ENCODE data around the gene CAST. TPM values are rescaled to one million over a fixed set of nuclear protein-coding genes. Genes with fewer than 3 reads are reported as not detected.

CAST gene
- total RNA-seq, 1 donor from 2014 or later = 13.4 TPM

DNA sequence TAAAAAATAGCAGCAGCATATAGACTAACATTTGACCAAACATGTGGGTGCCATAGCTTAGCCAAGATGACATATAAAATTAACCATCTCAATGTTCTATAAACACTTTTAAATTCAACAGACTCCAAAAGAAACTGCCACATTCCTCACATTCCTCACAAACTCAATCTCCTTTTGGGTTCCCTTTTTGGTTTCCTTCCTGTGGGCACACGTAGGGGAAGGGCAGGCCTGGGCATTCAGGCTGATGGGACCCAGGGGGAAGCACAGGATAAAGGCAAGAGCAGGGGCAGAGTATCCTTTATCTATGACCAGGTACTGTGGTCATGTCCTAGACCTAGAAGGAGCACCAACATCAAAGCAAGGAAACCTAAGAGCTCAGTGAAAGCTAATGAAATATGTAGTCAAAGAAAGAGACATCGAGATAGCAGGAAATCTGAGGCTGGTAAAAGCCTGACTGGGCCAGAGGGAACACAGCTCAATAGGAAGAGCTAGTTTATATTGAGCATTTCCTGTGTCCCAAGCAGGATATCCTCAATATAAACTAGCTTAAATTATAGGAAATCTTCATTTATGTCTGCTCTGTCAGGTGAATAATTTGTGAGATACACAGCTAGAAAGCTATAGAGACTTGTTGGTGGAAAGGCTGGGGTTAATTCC, 159.2 kb downstream of the CAST start:
- DNase-seq = no peak

DNA sequence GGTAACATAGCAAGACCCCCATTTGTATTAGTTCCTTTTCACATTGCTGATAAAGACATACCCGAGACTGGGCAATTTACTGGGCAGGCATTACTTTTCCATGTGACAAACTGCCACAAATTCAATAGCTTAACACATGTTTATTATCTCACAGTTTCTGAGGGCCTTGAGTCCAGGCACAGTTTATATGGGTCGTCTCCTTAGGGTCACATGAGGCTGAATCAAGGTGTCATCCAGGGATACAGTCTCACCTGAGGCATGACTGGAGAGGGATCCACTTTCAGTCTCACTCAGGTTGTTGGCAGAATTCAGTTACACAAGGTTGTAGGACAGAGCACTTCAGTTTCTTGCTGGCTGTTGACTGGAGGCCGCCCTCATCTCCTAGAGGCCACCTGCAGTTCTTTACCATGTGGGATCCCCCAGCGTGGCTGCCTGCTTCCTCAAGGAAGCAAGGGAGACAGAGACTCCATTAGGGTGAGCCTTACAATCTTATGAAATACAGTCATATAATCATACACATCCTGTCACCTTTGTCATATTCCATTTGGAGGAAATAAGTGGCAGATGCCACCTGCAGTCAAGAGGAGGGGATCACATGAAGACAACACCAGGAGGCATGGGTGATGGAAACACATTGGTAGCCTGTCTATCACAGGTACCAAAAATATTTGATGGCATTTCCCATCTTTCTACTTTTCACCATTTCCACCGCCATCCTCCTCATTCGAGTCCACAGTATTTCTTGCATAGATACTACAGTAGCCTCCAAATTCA, 160.7 kb downstream of the CAST start:
- DNase-seq = no peak

DNA sequence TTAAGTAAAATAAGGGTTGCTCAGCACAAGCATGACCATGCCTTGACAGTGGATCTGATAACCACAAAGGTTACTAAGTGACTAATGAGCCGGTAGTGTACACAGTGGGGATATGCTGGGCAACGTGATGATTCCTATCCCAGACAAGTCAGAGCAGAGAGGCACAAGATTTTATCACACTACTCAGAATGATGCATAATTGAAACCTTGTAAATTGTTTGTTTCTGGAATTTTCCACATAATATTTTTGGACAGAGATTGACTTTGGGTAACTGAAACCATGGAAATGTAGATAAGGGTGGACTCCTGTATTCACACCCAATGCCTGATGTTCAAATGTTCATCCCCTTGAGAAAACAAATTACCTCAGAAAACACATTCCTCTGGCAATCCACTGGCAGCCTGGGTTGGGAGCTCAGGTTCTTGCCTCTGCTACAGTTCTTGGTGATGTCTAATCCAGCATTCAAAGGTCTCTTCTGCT, 161.8 kb downstream of the CAST start:
- DNase-seq = no peak

Other genes starting within 250 kb of the CAST start
- 1.6 TPM for gene PCSK1, start 229.1 kb upstream of the CAST start, total RNA-seq
- 13.1 TPM for gene ERAP1, start 145.6 kb downstream of the CAST start, total RNA-seq
- gene ERAP2, start 214.1 kb downstream of the CAST start, total RNA-seq = 10.9 TPM

Data from occipital lobe (tissue), 2 donors.